GM12891 (cell line): Measurements from ENCODE around the gene SIAH1.

Experiments
- POLR2A ChIP-seq: IDR thresholded peaks from 2 replicates; pipeline ENCODE4 v1.6.1; 2011; ENCODE audit warnings: low read depth, low read length, control low read depth
- POLR2AphosphoS5 ChIP-seq: IDR thresholded peaks from 2 replicates; pipeline ENCODE4 v1.6.1; 2011; ENCODE audit warnings: low read depth, low read length, control low read depth
- TAF1 ChIP-seq: IDR thresholded peaks from 2 replicates; pipeline ENCODE4 v1.6.1; 2011; ENCODE audit warnings: low read depth, low read length, control low read depth

DNA sequence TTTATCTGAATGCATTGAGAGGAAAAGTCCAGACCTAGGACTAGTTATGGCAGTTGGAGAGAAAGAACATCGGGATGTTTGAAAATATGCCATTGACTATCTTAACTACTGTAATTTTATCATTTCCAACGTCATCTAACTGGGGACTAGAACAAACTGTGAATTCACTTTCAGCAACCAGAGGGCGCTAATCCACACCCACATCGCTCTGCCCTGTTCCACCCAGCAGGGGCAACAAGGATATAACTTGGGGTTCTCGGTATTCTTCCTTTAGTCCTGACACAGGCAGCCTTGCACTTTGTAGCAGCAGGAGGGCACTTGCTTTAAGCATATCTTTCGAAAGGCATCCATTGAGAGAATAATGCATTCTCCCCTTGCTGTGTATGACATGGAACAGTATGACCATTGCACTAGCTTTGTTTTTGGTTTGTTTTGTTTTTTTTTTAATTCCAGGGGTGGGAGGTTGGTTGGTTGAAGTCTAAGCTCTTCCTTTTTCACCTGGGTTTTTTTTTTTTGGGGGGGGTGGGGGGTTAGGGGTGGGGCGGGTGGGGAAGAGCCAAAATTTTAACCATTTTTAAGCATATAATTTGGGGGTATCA is 31.5 kb downstream of the SIAH1 start:
- TF ChIP-seq TAF1 (no peak), POLR2AphosphoS5 (no peak; the same call in none of the 2 replicates), POLR2A (0 out of 2 replicates have a peak, but pooled peaks have one; percentile 31)
